A549 (cell line): ENCODE data around the gene CHRND. TPM values are rescaled to one million over a fixed set of nuclear protein-coding genes. Genes with fewer than 3 reads are reported as not detected.

Experiments
- ATAC-seq, 2 experiments: fragments of 200-7000 bp in 1 of 2; fragments of >200 bp in 1 of 2; cut with Nextera tagmentation in 1 of 2; cut with Tn5 transposase in 1 of 2; 3 replicates each; pipeline versions ENCODE4 v1.8.0 to v1.9.1; 2018 to 2020; ENCODE audit warnings: mild to moderate bottlenecking in 1 of 2, moderate library complexity in 1 of 2
- CTCF ChIA-PET: fragments of 300-600 bp; sonication (Branson Sonifier 250); formaldehyde crosslinking; extraction: SDS; loops from one replicate; lab custom pipeline; 2021; ENCODE audit warnings: antibody characterized with exemption, inconsistent platforms; lab: Yijun Ruan, JAX
- POLR2A ChIA-PET: fragments of 350-600 bp; formaldehyde crosslinking; extraction: SDS; loops from one replicate; lab custom pipeline; 2021; ENCODE audit warnings: antibody characterized with exemption, inconsistent platforms; lab: Yijun Ruan, JAX
- DNase-seq, 2 experiments: peaks; one replicate each; pipeline versions ENCODE4 v3.0.0 to v3.0.0-alpha.2; 2011 to 2016; ENCODE audit warnings: low read depth in 1 of 2, low spot score in 1 of 2
- FAIRE-seq: peaks from 2 replicates; lab custom pipeline; 2011; peaks lifted over from hg19 to GRCh38; lab: Jason Lieb, UNC
- H3K27ac ChIP-seq, 2 experiments: fragments of >200 bp; sonication (Bioruptor Twin); formaldehyde crosslinking; 3 replicates each; pipeline ENCODE4 v1.5.1; 2016 to 2017
- H3K4me1 ChIP-seq: fragments of >200 bp; sonication (Bioruptor Twin); formaldehyde crosslinking; 3 replicates; pipeline ENCODE4 v1.6.1; 2016
- H3K4me2 ChIP-seq: fragments of >200 bp; sonication (Bioruptor Twin); formaldehyde crosslinking; 3 replicates; pipeline ENCODE4 v1.6.1; 2016
- H3K4me3 ChIP-seq: fragments of >200 bp; sonication (Bioruptor Twin); formaldehyde crosslinking; 3 replicates; pipeline ENCODE4 v1.5.1; 2016
- H3K9me3 ChIP-seq: fragments of >200 bp; sonication (Bioruptor Twin); formaldehyde crosslinking; 3 replicates; pipeline ENCODE4 v1.6.1; 2016
- CBX8 ChIP-seq: fragments of 200-600 bp; sonication (generic); IDR thresholded peaks from 2 replicates; pipeline ENCODE4 v1.6.1; 2016
- CEBPB ChIP-seq, 2 experiments: fragments of >200 bp in 1 of 2; sonication (Bioruptor Twin) in 1 of 2; formaldehyde crosslinking in 1 of 2; IDR thresholded peaks; 2 replicates each; pipeline ENCODE4 v1.6.1; 2012 to 2016
- EP300 ChIP-seq, 2 experiments: fragments of >200 bp; sonication (Bioruptor Twin); formaldehyde crosslinking; IDR thresholded peaks; 2 replicates in 1 of 2; 3 replicates in 1 of 2; pipeline ENCODE4 v1.6.1; 2016 to 2017
- FOXS1 ChIP-seq: fragments of 250-450 bp; sonication (Bioruptor Pico); IDR thresholded peaks from 2 replicates; pipeline ENCODE4 v1.5.0; 2020; ENCODE audit warnings: mild to moderate bottlenecking, moderate library complexity
- GATA3 ChIP-seq: IDR thresholded peaks from 2 replicates; pipeline ENCODE4 v1.6.1; 2012; ENCODE audit warnings: borderline replicate concordance
- JUN ChIP-seq, 2 experiments: fragments of >200 bp; sonication (Bioruptor Twin); formaldehyde crosslinking; IDR thresholded peaks; 2 replicates in 1 of 2; 3 replicates in 1 of 2; pipeline ENCODE4 v1.6.1; 2016 to 2017
- KDM5A ChIP-seq: fragments of 200-600 bp; sonication (generic); IDR thresholded peaks from 2 replicates; pipeline ENCODE4 v1.6.1; 2016; ENCODE audit warnings: antibody characterized with exemption, mild to moderate bottlenecking
- MAZ ChIP-seq: fragments of 150-350 bp; IDR thresholded peaks from 2 replicates; pipeline ENCODE4 v1.6.1; 2014; ENCODE audit warnings: antibody characterized with exemption, low read depth, low read length, borderline replicate concordance
- MYC ChIP-seq: IDR thresholded peaks from 2 replicates; pipeline ENCODE4 v1.6.1; 2012; ENCODE audit warnings: mild to moderate bottlenecking, inconsistent platforms, low read length, improper control_type of control experiment, borderline replicate concordance
- NFE2L2 ChIP-seq: fragments of 150-350 bp; conservative IDR thresholded peaks from 2 replicates; pipeline ENCODE4 v1.6.1; 2014; ENCODE audit warnings: low read length
- NPAS2 ChIP-seq: fragments of 250-450 bp; sonication (Bioruptor Pico); IDR thresholded peaks from 2 replicates; pipeline ENCODE4 v1.8.0; 2022; ENCODE audit warnings: mild to moderate bottlenecking, moderate library complexity, borderline replicate concordance
- NR3C1 ChIP-seq: fragments of >200 bp; sonication (Bioruptor Twin); formaldehyde crosslinking; IDR thresholded peaks from 3 replicates; pipeline ENCODE4 v1.6.1; 2017
- POLR2A ChIP-seq: IDR thresholded peaks from 2 replicates; pipeline ENCODE4 v1.6.1; 2012; ENCODE audit warnings: mild to moderate bottlenecking, low read length
- POLR2AphosphoS2 ChIP-seq: conservative IDR thresholded peaks from 2 replicates; pipeline ENCODE4 v1.6.1; 2012; ENCODE audit warnings: low read length, improper control_type of control experiment, inconsistent platforms
- RAD21 ChIP-seq, 2 experiments: fragments of >200 bp in 1 of 2; sonication (Bioruptor Twin) in 1 of 2; formaldehyde crosslinking in 1 of 2; IDR thresholded peaks in 1 of 2; conservative IDR thresholded peaks in 1 of 2; 2 replicates in 1 of 2; 3 replicates in 1 of 2; pipeline ENCODE4 v1.6.1; 2012 to 2018; ENCODE audit warnings: inconsistent platforms in 1 of 2
- RARB ChIP-seq: fragments of 250-450 bp; sonication (Bioruptor Pico); IDR thresholded peaks from 2 replicates; pipeline ENCODE4 v1.8.0; 2021; ENCODE audit warnings: mild to moderate bottlenecking, moderate library complexity
- RCOR1 ChIP-seq: fragments of 150-350 bp; IDR thresholded peaks from 2 replicates; pipeline ENCODE4 v1.6.1; 2014; ENCODE audit warnings: antibody characterized with exemption, low read length, low read depth
- TFCP2L1 ChIP-seq: fragments of 250-450 bp; sonication (Bioruptor Pico); IDR thresholded peaks from 2 replicates; pipeline ENCODE4 v1.5.0; 2021; ENCODE audit warnings: mild to moderate bottlenecking
- TP53 ChIP-seq: fragments of 250-450 bp; sonication (Bioruptor Pico); IDR thresholded peaks from 2 replicates; pipeline ENCODE4 v1.5.0; 2021; ENCODE audit warnings: mild to moderate bottlenecking, moderate library complexity
- ZNF302 ChIP-seq: fragments of 250-450 bp; sonication (Bioruptor Pico); IDR thresholded peaks from 2 replicates; pipeline ENCODE4 v1.9.0; 2021; ENCODE audit warnings: inconsistent platforms, mild to moderate bottlenecking, moderate library complexity
- ZSCAN20 ChIP-seq: fragments of 250-450 bp; sonication (Bioruptor Pico); IDR thresholded peaks from 2 replicates; pipeline ENCODE4 v1.8.0; 2022; ENCODE audit warnings: mild to moderate bottlenecking, moderate library complexity
- WGBS: methylation state at CpG from one replicate; pipeline ENCODE4 v1.1.6; 2017; ENCODE audit errors: missing lambda C conversion rate; 5-methylcytosine and 5-hydroxymethylcytosine counted together
- polyA plus RNA-seq, 4 experiments: library from polyadenylated mRNA; depleted of rRNA in 3 of 4; stranded (reverse); fragments of >200 nt; fragmentation: RNase III in 1 of 4; extraction: RNeasy Plus Mini Kit Qiagen cat#74134 plus additional on column Dnase treatment in 1 of 4; gene quantifications; 2 replicates in 3 of 4; 3 replicates in 1 of 4; pipeline ENCODE4 v1.2.3, GENCODE V29; 2011 to 2017
- TF ChIP-seq, protein P1 (sequence below): IDR thresholded peaks from 2 replicates; pipeline ENCODE4 v1.6.1; 2012
- TF ChIP-seq, protein P2 (sequence below): IDR thresholded peaks from 2 replicates; pipeline ENCODE4 v1.6.1; 2012; ENCODE audit warnings: low read depth, borderline replicate concordance
- TF ChIP-seq, protein P3 (sequence below): fragments of >200 bp; sonication (Bioruptor Twin); formaldehyde crosslinking; IDR thresholded peaks from 3 replicates; pipeline ENCODE4 v1.5.1; 2016

The CHRND gene
- polyA plus RNA-seq, 2 of the 4 experiments (the other 2 are of a cell fraction), result not detected

DNA sequence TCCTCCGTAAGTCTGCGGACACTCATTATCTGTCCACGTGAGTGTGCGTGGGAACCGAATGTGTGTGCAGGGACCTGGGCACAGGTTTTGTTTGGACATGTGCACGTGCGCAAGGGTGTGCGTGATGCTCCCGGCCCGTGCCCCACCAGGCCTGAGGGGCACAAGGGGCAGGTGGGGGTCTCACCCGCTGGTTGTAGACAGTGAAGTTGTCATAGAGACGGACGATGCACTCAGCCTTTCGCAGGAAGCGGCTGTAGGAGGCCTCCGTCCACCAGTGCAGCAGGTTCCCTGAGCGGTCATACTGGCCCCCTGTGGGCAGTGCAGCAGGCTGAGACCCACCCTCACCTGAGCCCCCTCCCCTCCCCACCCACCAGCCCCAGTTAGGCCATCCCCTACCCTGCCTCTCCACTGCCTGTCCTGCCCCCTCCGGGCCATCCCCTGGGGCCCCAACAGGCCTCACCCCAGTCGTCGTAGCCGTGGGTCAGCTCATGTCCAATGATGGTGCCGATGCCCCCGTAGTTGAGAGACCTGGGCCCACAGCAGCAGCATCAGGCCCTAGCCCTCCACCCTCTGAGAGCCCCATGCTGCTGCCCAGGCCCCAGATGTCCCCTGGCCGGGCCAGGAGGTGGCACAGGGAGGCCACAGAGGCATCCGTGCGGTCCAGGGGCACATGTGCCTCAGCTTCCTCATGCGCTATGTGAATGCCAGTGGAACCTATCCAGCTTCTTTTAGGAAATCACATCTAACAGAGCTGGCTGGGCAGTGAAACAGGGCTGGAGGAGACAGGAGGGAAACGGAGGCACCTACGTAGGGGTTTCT is 44.4 kb upstream of the CHRND start:
- no peak for ATAC-seq
- ChIA-PET CTCF (interaction anchor here (1.2 to 1.5 kb wide), 4 partner anchors 8 to 41 kb away, joined by 3 to 4 read pairs (median 3); no protein-coding TSS in a partner anchor), POLR2A (no interaction called here)
- WGBS, result 77% methylated on average over 27 of the region's 29 CpGs
- FAIRE-seq, result no peak
- Histone ChIP-seq H3K27ac (no peak overlapping the region), H3K9me3 (no peaks in the 10 kb centered on the region), H3K4me1 (no peaks in the 10 kb centered on the region)
- no peak for DNase-seq
- TF ChIP-seq POLR2A (no peak), JUN (IDR thresholded peaks at IDR 0.05) (no peak), KDM5A (no peak), POLR2AphosphoS2 (no peak), TFCP2L1 (CRISPR knock-in tag) (no peak), ZNF302 (CRISPR knock-in tag) (no peak)
- TF ChIP-seq, all 56 proteins: peak for 0
- no peak overlapping the region for H3K4me3 ChIP-seq
- no peak overlapping the region for H3K4me2 ChIP-seq

DNA sequence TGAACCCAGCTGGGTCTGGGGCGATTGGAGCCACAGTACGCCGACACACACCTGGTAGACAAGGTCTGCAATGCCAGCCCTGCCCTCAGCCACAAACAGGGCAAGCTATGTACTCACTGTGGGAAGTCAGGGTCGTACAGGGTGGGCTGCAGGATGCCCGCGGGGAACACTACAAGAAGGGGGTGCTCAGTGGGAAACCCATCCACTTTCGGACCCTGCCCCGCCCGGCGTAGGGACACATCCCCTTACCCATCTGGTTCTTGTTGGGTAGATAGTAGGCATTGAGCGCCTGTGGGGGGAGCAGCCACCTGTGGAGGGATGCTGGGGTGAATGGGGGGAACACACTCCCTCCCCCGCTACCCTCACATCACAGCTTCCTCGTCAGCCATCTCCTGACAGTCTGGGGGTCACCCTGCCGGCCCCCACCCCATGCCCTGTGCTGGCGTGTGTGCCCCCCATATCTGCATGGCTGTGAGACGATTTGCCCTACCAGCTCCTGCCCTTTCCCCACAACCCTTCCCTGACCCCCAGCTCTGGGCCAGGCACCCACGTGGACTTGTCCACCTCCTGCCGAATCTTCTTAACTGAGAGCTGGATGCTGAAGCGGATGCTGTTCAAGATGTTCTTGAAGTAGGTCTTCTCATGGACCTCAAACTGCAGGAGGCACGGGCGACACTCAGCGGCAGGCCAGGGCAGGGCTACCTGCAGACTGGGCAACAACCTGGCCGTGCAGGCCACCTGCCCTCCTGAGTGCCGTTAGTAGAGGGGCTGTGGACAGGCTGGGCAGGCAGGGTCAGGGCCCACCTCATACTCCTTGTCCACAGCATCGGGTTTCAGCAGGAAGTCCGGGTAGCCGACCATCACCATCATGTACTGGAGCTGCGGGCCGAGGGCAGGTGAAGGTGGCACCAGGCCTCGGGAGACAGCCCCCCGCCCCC is 43.4 kb upstream of the CHRND start:
- ATAC-seq, result no peak
- WGBS, result 54% methylated on average over 23 of the region's 31 CpGs
- CTCF ChIA-PET, result interaction anchor here (0.7 to 1.5 kb wide), 5 partner anchors 9 to 40 kb away, joined by 3 to 4 read pairs (median 3); no protein-coding TSS in a partner anchor
- FAIRE-seq, result no peak
- Histone ChIP-seq H3K4me2 (no peak overlapping the region), H3K4me1 (peaks cover 6% of the 10 kb centered on the region; the same call in 1 of the 3 replicates), H3K27ac (no peak overlapping the region), H3K9me3 (no peaks in the 10 kb centered on the region), H3K4me3 (no peak overlapping the region)
- TF ChIP-seq ZNF302 (CRISPR knock-in tag) (no peak), NPAS2 (CRISPR knock-in tag) (no peak), MAZ (no peak), RCOR1 (no peak), RAD21 (conservative IDR thresholded peaks at IDR 0.05 in 1 of 2, IDR thresholded peaks at IDR 0.05 in 1 of 2) (no peak), KDM5A (no peak), NR3C1 (no peak)
- TF ChIP-seq, protein P1, sequence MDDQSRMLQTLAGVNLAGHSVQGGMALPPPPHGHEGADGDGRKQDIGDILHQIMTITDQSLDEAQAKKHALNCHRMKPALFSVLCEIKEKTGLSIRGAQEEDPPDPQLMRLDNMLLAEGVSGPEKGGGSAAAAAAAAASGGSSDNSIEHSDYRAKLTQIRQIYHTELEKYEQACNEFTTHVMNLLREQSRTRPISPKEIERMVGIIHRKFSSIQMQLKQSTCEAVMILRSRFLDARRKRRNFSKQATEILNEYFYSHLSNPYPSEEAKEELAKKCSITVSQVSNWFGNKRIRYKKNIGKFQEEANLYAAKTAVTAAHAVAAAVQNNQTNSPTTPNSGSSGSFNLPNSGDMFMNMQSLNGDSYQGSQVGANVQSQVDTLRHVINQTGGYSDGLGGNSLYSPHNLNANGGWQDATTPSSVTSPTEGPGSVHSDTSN, result no peak
- DNase-seq, result no peak
- POLR2A ChIA-PET, result no interaction called here

DNA sequence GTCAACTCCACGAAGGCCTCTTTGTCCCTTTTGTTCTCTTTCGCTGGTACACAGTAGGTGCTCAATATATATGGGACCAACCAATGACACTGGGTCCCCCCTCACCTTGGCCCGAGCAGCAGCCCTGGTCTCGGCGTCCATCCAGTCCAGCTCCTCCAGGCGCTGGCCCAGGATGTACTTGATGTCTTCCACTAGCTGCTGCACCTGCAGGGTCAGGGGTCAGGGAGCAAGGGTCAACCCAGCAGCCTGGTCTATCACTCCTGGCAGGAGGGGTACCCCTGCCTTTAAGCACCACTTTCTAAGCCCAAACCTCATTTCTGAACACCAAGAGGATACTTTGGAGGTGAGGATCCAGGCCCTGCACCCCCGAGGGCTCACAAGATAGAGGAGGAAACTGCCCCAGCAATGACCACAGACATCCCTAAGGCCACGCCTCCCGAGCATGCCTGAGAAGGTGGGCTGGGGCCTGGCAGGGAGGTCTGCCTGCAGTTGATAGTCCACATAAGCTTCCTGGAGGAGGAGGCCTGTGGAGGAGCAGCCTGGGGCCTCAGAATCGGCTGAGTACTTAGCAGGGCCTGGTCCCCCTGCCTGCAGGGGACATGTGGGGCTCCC is 42.5 kb upstream of the CHRND start:
- H3K4me1 ChIP-seq, result peaks cover 6% of the 10 kb centered on the region; the same call in 1 of the 3 replicates
- DNase-seq, result no peak
- no peak for FAIRE-seq
- ATAC-seq, result no peak
- H3K4me2 ChIP-seq, result no peak overlapping the region
- WGBS, result 75% methylated on average over 8 of the region's 10 CpGs
- H3K4me3 ChIP-seq, result no peak overlapping the region
- H3K27ac ChIP-seq, result no peak overlapping the region
- H3K9me3 ChIP-seq, result no peaks in the 10 kb centered on the region
- POLR2A ChIA-PET, result no interaction called here
- CTCF ChIA-PET, result interaction anchor here (1.5 kb wide), 1 partner anchor 36 kb away, joined by 3 read pairs; no protein-coding TSS in a partner anchor
- no peak for TF ChIP-seq CBX8
- TF ChIP-seq RARB (CRISPR knock-in tag), result no peak
- TF ChIP-seq ZSCAN20 (CRISPR knock-in tag), result no peak
- TF ChIP-seq, protein P2, sequence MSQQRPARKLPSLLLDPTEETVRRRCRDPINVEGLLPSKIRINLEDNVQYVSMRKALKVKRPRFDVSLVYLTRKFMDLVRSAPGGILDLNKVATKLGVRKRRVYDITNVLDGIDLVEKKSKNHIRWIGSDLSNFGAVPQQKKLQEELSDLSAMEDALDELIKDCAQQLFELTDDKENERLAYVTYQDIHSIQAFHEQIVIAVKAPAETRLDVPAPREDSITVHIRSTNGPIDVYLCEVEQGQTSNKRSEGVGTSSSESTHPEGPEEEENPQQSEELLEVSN, result no peak
- TF ChIP-seq ZNF302 (CRISPR knock-in tag), result no peak
- TF ChIP-seq TP53 (CRISPR knock-in tag), result no peak
- no peak for TF ChIP-seq MYC
- no peak for TF ChIP-seq FOXS1
- no peak for TF ChIP-seq RCOR1
- TF ChIP-seq EP300 (IDR thresholded peaks at IDR 0.05), result no peak
- TF ChIP-seq, protein P3, sequence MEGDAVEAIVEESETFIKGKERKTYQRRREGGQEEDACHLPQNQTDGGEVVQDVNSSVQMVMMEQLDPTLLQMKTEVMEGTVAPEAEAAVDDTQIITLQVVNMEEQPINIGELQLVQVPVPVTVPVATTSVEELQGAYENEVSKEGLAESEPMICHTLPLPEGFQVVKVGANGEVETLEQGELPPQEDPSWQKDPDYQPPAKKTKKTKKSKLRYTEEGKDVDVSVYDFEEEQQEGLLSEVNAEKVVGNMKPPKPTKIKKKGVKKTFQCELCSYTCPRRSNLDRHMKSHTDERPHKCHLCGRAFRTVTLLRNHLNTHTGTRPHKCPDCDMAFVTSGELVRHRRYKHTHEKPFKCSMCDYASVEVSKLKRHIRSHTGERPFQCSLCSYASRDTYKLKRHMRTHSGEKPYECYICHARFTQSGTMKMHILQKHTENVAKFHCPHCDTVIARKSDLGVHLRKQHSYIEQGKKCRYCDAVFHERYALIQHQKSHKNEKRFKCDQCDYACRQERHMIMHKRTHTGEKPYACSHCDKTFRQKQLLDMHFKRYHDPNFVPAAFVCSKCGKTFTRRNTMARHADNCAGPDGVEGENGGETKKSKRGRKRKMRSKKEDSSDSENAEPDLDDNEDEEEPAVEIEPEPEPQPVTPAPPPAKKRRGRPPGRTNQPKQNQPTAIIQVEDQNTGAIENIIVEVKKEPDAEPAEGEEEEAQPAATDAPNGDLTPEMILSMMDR, result no peak
- TF ChIP-seq GATA3, result no peak
- no peak for TF ChIP-seq CEBPB (IDR thresholded peaks at IDR 0.05)
- TF ChIP-seq, protein P1, result no peak
- TF ChIP-seq NPAS2 (CRISPR knock-in tag), result no peak
- TF ChIP-seq NFE2L2, result no peak
